GM23338 (cell line): ENCODE measurements around the gene SSTR3.

Source experiments
- CREB1 ChIP-seq: fragments of 250-450 bp; sonication (Bioruptor Pico); IDR thresholded peaks from 2 replicates; pipeline ENCODE4 v1.5.0; 2020; ENCODE audit warnings: low read depth, mild to moderate bottlenecking, moderate library complexity
- CTCF ChIP-seq, 2 experiments: fragments of 200-600 bp in 1 of 2; sonication (generic) in 1 of 2; conservative IDR thresholded peaks; 2 replicates each; pipeline versions ENCODE4 v1.5.1 to v1.6.1; 2016 to 2017; ENCODE audit warnings: antibody characterized with exemption in 2 of 2, low read depth in 2 of 2, mild to moderate bottlenecking in 2 of 2, moderate library complexity in 1 of 2
- ETS1 ChIP-seq: IDR thresholded peaks from 2 replicates; pipeline ENCODE4 v1.6.1; 2016; ENCODE audit warnings: antibody characterized with exemption
- EZH2 ChIP-seq: fragments of 200-600 bp; sonication (generic); IDR thresholded peaks from one replicate; pipeline ENCODE4 v1.8.0; 2017; ENCODE audit warnings: antibody characterized with exemption, mild to moderate bottlenecking, low read depth; ENCODE audit not compliant: unreplicated experiment
- EZH2phosphoT487 ChIP-seq: fragments of 200-600 bp; sonication (generic); IDR thresholded peaks from one replicate; pipeline ENCODE4 v1.8.1; 2018; ENCODE audit warnings: antibody characterized with exemption; ENCODE audit not compliant: unreplicated experiment
- NANOG ChIP-seq: IDR thresholded peaks from 2 replicates; pipeline ENCODE4 v1.6.1; 2016; ENCODE audit warnings: antibody characterized with exemption, borderline replicate concordance
- POLR2AphosphoS5 ChIP-seq: IDR thresholded peaks from 2 replicates; pipeline ENCODE4 v1.6.1; 2016; ENCODE audit warnings: antibody characterized with exemption, low read depth
- REST ChIP-seq: IDR thresholded peaks from one replicate; pipeline ENCODE4 v1.6.1; 2018; ENCODE audit warnings: antibody characterized with exemption; ENCODE audit not compliant: unreplicated experiment
- ZNF114 ChIP-seq: fragments of 250-450 bp; sonication (Bioruptor Pico); IDR thresholded peaks from 2 replicates; pipeline ENCODE4 v1.5.0; 2020; ENCODE audit warnings: mild to moderate bottlenecking, moderate library complexity

GRCh38 chr22:37186228-37186996 lies 25.9 kb downstream of the SSTR3 start:
- no peak for TF ChIP-seq EZH2
- no peak for TF ChIP-seq POLR2AphosphoS5
- no peak for TF ChIP-seq CTCF (conservative IDR thresholded peaks at IDR 0.05; ENCODE audit: low read depth in 2 of 2)
- no peak for TF ChIP-seq ETS1
- no peak for TF ChIP-seq ZNF114 (CRISPR knock-in tag)
- no peak for TF ChIP-seq EZH2phosphoT487
- TF ChIP-seq REST = no peak
- no peak for TF ChIP-seq CREB1
- no peak for TF ChIP-seq NANOG
